HFFc6 (cell line): Measurements from ENCODE around the gene OSER1. TPM values are rescaled to one million over a fixed set of nuclear protein-coding genes. Genes with fewer than 3 reads are reported as not detected.

ENCODE experiments used
- DNase-seq: peaks from one replicate; pipeline ENCODE4 v3.0.0-alpha.2; 2018
- H3K27ac Mint-ChIP-seq: 2 replicates; pipeline ENCODE4 v1.8.0; 2020; ENCODE audit warnings: mild to moderate bottlenecking, mixed read lengths
- H3K27me3 Mint-ChIP-seq: 2 replicates; pipeline ENCODE4 v1.8.0; 2021; ENCODE audit warnings: mild to moderate bottlenecking, moderate library complexity, mixed read lengths; ENCODE audit not compliant: insufficient read depth
- H3K36me3 Mint-ChIP-seq: 2 replicates; pipeline ENCODE4 v1.8.0; 2021; ENCODE audit warnings: low read depth, mixed read lengths
- H3K4me1 Mint-ChIP-seq: 2 replicates; pipeline ENCODE4 v1.8.0; 2020; ENCODE audit warnings: low read depth, mixed read lengths
- H3K4me3 Mint-ChIP-seq: 2 replicates; pipeline ENCODE4 v1.8.0; 2020; ENCODE audit warnings: mild to moderate bottlenecking, moderate library complexity, mixed read lengths
- H3K9me3 Mint-ChIP-seq: 2 replicates; pipeline ENCODE4 v1.8.0; 2020; ENCODE audit warnings: mild to moderate bottlenecking, mixed read lengths
- total RNA-seq, 6 experiments: library from RNA; stranded (reverse); fragmentation: NEBNext Ultra II Directional; extraction: Animal tissue kit (Norgen Biotek cat#: 25700); gene quantifications; 2 replicates in 1 of 6; 3 replicates in 5 of 6; pipeline ENCODE4 v1.2.3, GENCODE V29; 2021
- TF ChIP-seq, protein P1 (sequence below): fragments of 200-600 bp; sonication (generic); IDR thresholded peaks from 2 replicates; pipeline ENCODE4 v1.5.0; 2021; ENCODE audit warnings: antibody characterized with exemption, mild to moderate bottlenecking

OSER1 gene
- total RNA-seq, 6 experiments from 2014 or later: 33.1 to 38.8 (median 36.2) TPM

- Mint-ChIP-seq H3K36me3 (0 out of 2 replicates have a peak, but pooled peaks cover 5% of the 10 kb centered on the region), H3K4me1 (peaks cover 81% of the 10 kb centered on the region), H3K27me3 (no peaks in the 10 kb centered on the region), H3K27ac (peak overlapping the region; percentile 80; the same call in 1 of the 2 replicates), H3K4me3 (peak overlapping the region; percentile 9; the same call in 1 of the 2 replicates), H3K9me3 (no peaks in the 10 kb centered on the region)
- TF ChIP-seq, protein P1, sequence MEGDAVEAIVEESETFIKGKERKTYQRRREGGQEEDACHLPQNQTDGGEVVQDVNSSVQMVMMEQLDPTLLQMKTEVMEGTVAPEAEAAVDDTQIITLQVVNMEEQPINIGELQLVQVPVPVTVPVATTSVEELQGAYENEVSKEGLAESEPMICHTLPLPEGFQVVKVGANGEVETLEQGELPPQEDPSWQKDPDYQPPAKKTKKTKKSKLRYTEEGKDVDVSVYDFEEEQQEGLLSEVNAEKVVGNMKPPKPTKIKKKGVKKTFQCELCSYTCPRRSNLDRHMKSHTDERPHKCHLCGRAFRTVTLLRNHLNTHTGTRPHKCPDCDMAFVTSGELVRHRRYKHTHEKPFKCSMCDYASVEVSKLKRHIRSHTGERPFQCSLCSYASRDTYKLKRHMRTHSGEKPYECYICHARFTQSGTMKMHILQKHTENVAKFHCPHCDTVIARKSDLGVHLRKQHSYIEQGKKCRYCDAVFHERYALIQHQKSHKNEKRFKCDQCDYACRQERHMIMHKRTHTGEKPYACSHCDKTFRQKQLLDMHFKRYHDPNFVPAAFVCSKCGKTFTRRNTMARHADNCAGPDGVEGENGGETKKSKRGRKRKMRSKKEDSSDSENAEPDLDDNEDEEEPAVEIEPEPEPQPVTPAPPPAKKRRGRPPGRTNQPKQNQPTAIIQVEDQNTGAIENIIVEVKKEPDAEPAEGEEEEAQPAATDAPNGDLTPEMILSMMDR: no peak
- no peak for DNase-seq
Measured at GRCh38 chr20:44181611-44182010, 29.0 kb downstream of the OSER1 start.

DNA sequence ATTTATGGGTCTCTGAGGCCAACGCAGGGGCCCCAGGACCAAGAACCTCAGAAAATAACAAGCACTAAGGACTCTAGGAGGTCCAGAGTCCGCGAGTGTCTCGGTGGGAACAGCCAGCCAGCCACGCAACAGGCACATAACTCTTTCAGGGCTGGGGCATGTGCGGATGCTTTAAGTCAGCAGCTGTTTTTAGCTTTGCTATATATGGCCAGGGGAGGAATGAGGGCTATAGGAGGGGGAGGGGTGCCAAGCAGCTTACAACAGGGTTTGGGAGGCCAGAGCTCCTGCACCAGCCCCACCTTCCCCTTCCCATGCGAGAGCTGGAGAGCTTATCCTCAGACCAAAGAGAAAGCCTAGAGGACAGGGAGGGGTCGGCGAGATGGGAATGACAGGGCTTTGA lies 29.8 kb downstream of the OSER1 start:
- Mint-ChIP-seq H3K36me3 (peaks cover 9% of the 10 kb centered on the region; the same call in 1 of the 2 replicates), H3K4me3 (peak overlapping the region; percentile 67; the same call in 1 of the 2 replicates), H3K27me3 (no peaks in the 10 kb centered on the region), H3K9me3 (no peaks in the 10 kb centered on the region), H3K27ac (peak overlapping the region; percentile 80), H3K4me1 (peaks cover 73% of the 10 kb centered on the region)
- no peak for DNase-seq
- TF ChIP-seq, protein P1: no peak

DNA sequence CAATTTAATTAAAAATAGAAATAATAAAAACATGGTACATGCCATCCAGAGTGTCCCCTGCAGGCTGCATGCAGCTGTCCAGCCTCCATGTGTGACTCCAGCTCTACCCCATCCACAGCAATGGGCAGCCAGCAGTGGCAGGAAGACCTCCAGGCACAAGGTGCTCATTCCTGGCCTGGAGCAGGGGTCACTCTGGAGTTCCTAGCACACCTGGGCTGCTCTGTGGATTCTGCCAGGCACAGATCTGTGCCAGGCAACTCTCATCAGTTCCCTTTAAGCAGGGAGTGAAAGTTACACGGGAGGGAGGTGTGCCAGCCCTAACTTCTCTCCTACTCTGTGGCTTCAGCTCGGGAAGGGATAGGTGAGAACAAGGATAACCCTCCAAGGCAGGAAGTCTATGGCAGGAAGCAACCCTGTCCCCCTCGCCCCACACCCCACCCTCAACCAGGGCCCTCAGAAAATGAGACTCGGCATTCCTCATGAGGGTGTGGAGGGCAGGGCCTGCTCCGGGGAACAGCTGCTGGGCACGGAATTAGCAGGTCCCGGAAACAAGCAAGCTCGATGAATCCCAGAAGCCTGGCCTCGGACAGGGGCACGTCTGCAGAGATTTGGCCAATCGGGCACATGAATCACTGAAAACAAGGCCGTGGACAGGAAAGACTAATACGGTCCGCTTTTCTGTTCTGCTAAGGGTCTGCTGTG lies 33.6 kb downstream of the OSER1 start:
- Mint-ChIP-seq H3K4me1 (peaks cover 55% of the 10 kb centered on the region), H3K36me3 (peaks cover 5% of the 10 kb centered on the region; the same call in 1 of the 2 replicates), H3K27me3 (no peaks in the 10 kb centered on the region), H3K27ac (no peak overlapping the region), H3K9me3 (no peaks in the 10 kb centered on the region), H3K4me3 (no peak overlapping the region)
- no peak for DNase-seq
- TF ChIP-seq, protein P1: no peak

DNA sequence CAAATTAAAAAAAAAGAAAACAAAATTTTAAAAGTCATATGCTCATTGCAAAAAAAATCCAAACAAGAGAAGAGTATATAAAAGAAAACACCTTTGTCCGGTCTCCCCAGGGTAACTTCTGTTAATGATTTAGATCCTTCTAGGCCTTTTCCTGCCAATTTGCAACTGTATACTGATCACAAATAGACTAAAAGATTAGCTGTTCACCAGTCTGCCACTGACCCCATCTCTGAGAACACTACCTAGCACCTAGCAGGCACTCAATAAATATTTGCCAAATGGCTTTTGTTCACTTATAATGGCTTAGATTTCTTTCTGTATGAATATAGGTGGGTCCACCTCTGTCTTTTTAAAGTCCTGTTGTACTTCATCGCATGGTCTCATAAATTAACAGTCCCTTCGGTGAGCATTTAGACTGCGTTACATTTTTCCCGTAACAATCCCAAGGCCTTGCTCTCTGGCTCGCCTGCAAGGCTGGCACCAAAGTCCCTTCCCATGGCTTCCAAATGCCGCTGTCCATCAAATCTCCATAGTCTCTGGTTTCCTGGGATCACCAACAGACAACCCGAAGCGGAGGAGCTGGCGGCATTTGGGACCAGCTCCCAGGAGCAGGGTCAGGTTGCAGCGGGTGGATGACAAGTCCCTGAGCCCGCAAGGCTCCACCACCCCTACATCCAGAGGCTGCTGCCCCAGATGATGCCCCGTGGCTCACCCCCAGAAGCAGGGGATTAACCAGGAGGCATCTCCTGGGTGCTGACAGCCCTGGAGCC lies 35.4 kb downstream of the OSER1 start:
- no peaks in the 10 kb centered on the region for H3K27me3 Mint-ChIP-seq
- no peaks in the 10 kb centered on the region for H3K9me3 Mint-ChIP-seq
- no peak overlapping the region for H3K27ac Mint-ChIP-seq
- peaks cover 7% of the 10 kb centered on the region; the same call in 1 of the 2 replicates for H3K36me3 Mint-ChIP-seq
- TF ChIP-seq, protein P1: no peak
- no peak for DNase-seq
- peaks cover 53% of the 10 kb centered on the region for H3K4me1 Mint-ChIP-seq
- H3K4me3 Mint-ChIP-seq: no peak overlapping the region

DNA sequence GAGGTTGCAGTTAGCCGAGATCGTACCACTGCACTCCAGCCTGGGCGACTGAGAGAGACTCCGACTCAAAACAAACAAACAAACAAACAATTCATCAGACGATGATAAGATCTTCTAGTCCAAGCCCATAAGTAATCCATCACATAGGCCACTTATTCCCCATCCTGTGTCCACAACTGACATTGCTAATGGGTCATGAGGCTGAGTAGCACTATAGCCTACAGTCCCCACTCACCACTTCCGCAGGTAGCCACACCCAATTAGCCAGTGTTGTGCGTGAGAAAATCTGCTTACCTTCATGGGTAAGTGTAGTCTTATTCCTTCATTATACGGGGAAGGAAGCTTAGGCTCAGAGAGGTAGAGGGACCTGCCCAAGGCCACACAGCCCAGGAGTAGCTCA lies 36.7 kb downstream of the OSER1 start:
- no peaks in the 10 kb centered on the region for H3K9me3 Mint-ChIP-seq
- TF ChIP-seq, protein P1: no peak
- peaks cover 49% of the 10 kb centered on the region for H3K4me1 Mint-ChIP-seq
- H3K36me3 Mint-ChIP-seq: peaks cover 10% of the 10 kb centered on the region; the same call in 1 of the 2 replicates
- no peak overlapping the region for H3K4me3 Mint-ChIP-seq
- H3K27ac Mint-ChIP-seq: no peak overlapping the region
- H3K27me3 Mint-ChIP-seq: no peaks in the 10 kb centered on the region
- DNase-seq: no peak
